ENCODE data around the gene PITHD1.
"Not testable (repeated sequence)": the region's sequence is repeated elsewhere in the genome, so short reads cannot be mapped to it uniquely, and the experiment has no call there.

Gene PITHD1

DNA sequence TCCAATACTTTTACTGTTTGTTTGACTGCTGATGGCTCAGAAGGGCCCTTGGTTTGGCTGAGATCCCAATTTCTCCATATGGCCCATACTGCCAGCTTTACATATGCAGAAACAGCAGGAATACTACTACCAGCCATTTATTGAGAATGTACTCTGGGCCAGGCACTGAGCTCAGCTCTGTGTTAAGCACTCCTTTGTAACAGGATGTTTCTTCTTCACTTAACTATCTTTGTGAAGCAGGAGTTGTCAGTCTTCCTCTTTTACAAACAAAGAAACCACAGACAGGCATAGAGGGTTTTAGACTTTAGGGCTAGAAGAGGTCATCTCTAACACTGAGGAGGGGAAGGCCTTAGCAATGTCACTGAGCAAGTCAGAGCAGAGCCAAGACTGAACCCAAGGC is 38.7 kb downstream of the PITHD1 start:
- Histone ChIP-seq H3K36me3 (ENCODE audit: insufficient read depth, low read depth, low read length) (peaks cover 16% of the 10 kb centered on the region; the same call in 1 of the 2 replicates), H3K9ac (ENCODE audit: low read depth, low read length) (no peak overlapping the region), H3K27ac (ENCODE audit: low read length) (no peak overlapping the region)

DNA sequence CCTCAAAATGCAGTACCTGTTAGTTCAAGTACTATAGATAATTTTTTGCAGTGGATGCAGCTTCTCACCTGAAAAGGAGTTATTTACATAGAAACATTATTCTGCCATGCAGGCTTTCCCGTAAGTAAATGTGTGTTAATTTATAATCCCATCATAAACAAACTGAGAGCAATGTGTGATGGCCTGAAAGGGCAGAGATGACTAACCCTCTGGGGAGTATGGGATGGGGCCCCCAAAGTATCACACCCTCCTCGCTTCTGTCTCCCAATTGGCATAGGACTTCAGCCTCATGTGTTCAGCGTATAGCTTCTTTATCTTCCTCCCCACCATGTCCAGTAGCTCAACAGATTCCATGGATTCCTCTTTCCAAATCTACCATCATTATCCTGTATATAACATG is 39.4 kb downstream of the PITHD1 start:
- Histone ChIP-seq H3K9me3 (ENCODE audit: insufficient read depth, low read depth, low read length) (no peaks in the 10 kb centered on the region), H3K4me1 (ENCODE audit: insufficient read depth, low read length) (no peaks in the 10 kb centered on the region), H3K4me3 (ENCODE audit: low read length) (no peak overlapping the region), H3K9ac (ENCODE audit: low read depth, low read length) (no peak overlapping the region), H3K27ac (ENCODE audit: low read length) (no peak overlapping the region), H3K36me3 (ENCODE audit: insufficient read depth, low read depth, low read length) (peaks cover 16% of the 10 kb centered on the region; the same call in 1 of the 2 replicates), H3K27me3 (ENCODE audit: insufficient read depth, low read length) (no peaks in the 10 kb centered on the region)

More for the DNA sequence above, 38.7 kb downstream of the PITHD1 start:
- H3K4me3 ChIP-seq (ENCODE audit: low read length), result no peak overlapping the region
- H3K4me1 ChIP-seq (ENCODE audit: insufficient read depth, low read length), result no peaks in the 10 kb centered on the region
- H3K27me3 ChIP-seq (ENCODE audit: insufficient read depth, low read length), result no peaks in the 10 kb centered on the region
- H3K9me3 ChIP-seq (ENCODE audit: insufficient read depth, low read depth, low read length), result no peaks in the 10 kb centered on the region

DNA sequence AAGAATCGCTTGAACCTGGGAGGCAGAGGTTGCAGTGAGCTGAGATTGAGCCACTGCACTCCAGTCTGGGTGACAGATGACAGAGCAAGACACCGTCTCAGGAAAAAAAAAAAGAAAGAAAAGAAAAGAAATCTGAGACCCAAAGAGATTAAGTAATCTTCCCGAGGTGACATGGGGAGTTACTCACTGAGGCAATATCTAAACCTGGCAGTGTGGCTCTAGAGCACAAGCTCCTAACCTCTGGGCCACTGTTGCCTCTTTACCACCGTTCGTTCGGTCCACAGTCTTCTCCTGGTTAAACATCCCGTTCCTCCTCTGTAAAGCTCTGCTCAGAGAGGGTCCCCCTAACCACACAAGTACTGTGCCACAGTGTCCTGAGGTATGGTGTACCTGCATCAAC is 45.5 kb downstream of the PITHD1 start:
- Histone ChIP-seq H3K9ac (ENCODE audit: low read depth, low read length) (no peak overlapping the region), H3K9me3 (ENCODE audit: insufficient read depth, low read depth, low read length) (no peaks in the 10 kb centered on the region), H3K27ac (ENCODE audit: low read length) (no peak overlapping the region), H3K4me1 (ENCODE audit: insufficient read depth, low read length) (no peaks in the 10 kb centered on the region), H3K36me3 (ENCODE audit: insufficient read depth, low read depth, low read length) (no peaks in the 10 kb centered on the region), H3K27me3 (ENCODE audit: insufficient read depth, low read length) (no peaks in the 10 kb centered on the region), H3K4me3 (ENCODE audit: low read length) (peak overlapping the region; percentile 95; the same call in 1 of the 2 replicates)

DNA sequence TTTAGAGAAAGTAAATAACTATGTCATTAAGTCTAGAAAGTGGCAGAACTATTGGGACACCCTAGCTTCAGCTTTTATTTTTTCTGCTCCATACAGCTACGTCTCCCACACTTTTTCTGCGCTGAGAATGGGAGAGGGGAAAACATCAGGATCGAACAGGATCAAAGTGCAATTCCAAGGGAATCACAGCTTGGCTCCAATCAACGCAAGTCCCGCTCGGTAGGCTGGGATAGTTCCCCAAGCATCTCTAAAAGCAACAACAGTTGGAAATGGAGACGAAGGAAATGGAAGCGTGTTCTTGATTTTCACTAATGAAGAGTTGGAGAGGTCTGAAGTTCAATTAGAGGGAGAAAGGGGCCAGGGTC is 46.5 kb downstream of the PITHD1 start:
- H3K27ac ChIP-seq (ENCODE audit: low read length), result peak overlapping the region; percentile 30
- peak overlapping the region; percentile 95 for H3K4me3 ChIP-seq (ENCODE audit: low read length)
- H3K9ac ChIP-seq (ENCODE audit: low read depth, low read length), result peak overlapping the region; percentile 92
- H3K27me3 ChIP-seq (ENCODE audit: insufficient read depth, low read length), result no peaks in the 10 kb centered on the region
- no peaks in the 10 kb centered on the region for H3K36me3 ChIP-seq (ENCODE audit: insufficient read depth, low read depth, low read length)
- no peaks in the 10 kb centered on the region for H3K9me3 ChIP-seq (ENCODE audit: insufficient read depth, low read depth, low read length)
- H3K4me1 ChIP-seq (ENCODE audit: insufficient read depth, low read length), result no peaks in the 10 kb centered on the region

DNA sequence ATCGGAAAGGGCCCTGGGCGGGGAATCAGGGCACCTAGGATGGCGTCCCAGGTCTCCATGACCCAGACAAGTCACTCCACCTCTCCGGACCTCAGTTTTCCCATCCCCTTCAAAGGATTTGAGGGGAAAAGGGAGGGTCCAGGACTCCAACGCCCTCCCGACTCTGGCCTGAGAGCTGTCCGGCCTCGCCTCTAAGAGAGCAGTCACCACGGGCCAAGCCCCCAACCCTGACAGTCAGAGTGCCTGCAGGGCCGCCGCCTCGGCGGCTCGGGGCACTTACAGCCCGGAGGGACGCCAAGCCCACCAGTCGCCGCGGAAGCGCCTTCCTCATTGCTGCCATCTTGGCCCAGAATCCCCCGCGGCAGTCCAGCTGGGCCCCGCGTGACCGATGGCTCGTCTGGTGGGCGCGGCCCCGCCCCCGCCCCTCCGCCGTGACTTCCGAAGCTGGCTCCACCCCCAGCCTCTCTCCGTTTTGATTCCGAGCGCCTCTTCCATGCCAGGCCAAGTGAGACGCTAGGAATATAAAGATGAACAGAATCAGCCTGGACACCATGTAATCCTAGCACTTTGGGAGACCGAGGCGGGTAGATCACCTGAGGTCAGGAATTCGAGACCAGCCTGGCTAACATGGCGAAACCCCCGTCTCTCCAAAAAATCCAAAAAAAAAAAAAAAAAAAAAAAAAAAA is 47.0 kb downstream of the PITHD1 start, which contains the start of gene HMGCL:
TSS of gene HMGCL (minus strand) at position 354 of the 686 bp plus-strand sequence. CDS start at position 340, 14 bp downstream.
- Histone ChIP-seq H3K4me1 (ENCODE audit: insufficient read depth, low read length) (no peaks in the 10 kb centered on the region), H3K9ac (ENCODE audit: low read depth, low read length) (peak within 1 kb of the TSS; percentile 92), H3K9me3 (ENCODE audit: insufficient read depth, low read depth, low read length) (no peaks in the 10 kb centered on the region), H3K4me3 (ENCODE audit: low read length) (peak within 1 kb of the TSS; percentile 95), H3K27ac (ENCODE audit: low read length) (peak within 1 kb of the TSS; percentile 30), H3K27me3 (ENCODE audit: insufficient read depth, low read length) (no peaks in the 10 kb centered on the region), H3K36me3 (ENCODE audit: insufficient read depth, low read depth, low read length) (no peaks in the 10 kb centered on the region)

DNA sequence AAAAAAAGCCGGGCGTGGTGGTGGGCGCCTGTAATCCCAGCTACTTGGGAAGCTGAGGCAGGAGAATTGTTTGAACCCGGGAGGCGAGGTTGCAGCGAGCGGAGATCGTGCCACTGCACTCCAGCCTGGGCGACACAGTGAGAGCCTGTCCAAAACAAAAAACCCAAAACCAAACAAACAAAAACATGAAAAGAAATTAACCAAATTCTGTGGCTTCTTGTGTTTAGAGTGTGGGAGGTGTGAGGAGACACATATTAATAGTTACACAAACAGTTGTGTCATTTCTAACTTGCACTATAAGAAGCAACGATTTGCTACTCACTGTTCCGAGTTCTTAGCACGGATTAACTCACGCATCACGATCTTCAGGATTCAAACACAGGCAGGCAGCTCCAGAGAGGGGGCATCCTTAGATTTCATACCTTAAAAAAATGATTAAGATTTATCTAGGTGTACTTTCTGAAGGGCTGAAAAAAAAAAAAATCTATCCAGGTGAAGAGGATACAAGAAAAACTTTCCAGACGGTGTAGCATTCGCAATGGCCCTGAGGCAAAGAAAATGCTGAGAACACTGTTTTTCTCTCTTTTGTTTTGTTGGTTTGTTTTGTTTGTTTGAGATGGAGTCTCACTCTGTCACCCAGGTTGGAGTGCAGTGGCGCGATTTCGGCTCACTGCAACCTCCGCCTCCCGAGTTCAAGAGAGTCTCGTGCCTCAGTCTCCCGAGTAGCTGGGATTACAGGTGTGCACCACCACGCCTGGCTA is 47.7 kb downstream of the PITHD1 start:
- Histone ChIP-seq H3K9ac (ENCODE audit: low read depth, low read length) (peak overlapping the region; percentile 92; the same call in 1 of the 2 replicates), H3K4me1 (ENCODE audit: insufficient read depth, low read length) (no peaks in the 10 kb centered on the region), H3K27me3 (ENCODE audit: insufficient read depth, low read length) (no peaks in the 10 kb centered on the region), H3K4me3 (ENCODE audit: low read length) (peak overlapping the region; percentile 95), H3K27ac (ENCODE audit: low read length) (no peak overlapping the region), H3K36me3 (ENCODE audit: insufficient read depth, low read depth, low read length) (no peaks in the 10 kb centered on the region), H3K9me3 (ENCODE audit: insufficient read depth, low read depth, low read length) (no peaks in the 10 kb centered on the region)

DNA sequence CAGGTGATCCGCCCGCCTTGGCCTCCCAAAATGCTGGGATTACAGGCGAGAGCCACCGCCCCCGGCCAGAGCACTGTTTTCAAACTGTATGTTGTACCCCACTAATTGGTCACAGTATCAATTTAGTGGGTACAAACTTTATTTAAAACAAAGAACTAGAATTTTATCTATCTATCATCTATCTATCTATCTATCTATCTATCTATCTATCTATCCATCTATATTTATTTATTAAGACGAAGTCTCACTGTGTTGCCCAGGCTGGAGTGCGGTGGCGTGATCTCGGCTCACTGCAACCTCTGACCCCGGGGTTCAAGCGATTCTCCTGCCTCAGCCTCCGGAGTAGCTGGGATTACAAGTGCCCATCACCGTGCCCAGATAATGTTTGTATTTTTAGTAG is 48.4 kb downstream of the PITHD1 start:
- H3K4me1 ChIP-seq (ENCODE audit: insufficient read depth, low read length); H3K9ac ChIP-seq (ENCODE audit: low read depth, low read length); H3K27ac ChIP-seq (ENCODE audit: low read length); H3K36me3 ChIP-seq (ENCODE audit: insufficient read depth, low read depth, low read length); H3K27me3 ChIP-seq (ENCODE audit: insufficient read depth, low read length); H3K4me3 ChIP-seq (ENCODE audit: low read length); H3K9me3 ChIP-seq (ENCODE audit: insufficient read depth, low read depth, low read length): not testable (repeated sequence)

DNA sequence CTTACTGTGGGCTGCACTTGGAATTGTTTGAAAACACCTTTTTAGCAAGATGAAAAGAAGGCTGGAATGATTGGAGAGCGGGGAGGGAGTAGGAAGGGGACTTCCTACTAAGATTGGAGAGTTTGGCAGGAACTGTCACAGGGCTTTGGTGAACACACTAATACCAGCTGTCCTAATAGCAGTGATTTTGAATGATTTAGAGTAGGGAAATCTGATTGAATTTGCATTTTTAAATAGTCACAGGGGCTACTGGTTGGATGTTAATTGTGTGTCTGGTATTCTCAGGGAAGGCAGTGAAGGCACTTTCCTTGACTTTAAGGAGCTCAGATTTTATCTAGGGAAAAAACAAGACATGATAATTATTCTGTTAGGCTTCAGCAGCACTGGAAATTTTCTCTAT is 49.5 kb downstream of the PITHD1 start:
- Histone ChIP-seq H3K9me3 (ENCODE audit: insufficient read depth, low read depth, low read length) (no peaks in the 10 kb centered on the region), H3K4me3 (ENCODE audit: low read length) (no peak overlapping the region), H3K9ac (ENCODE audit: low read depth, low read length) (no peak overlapping the region), H3K27ac (ENCODE audit: low read length) (no peak overlapping the region), H3K4me1 (ENCODE audit: insufficient read depth, low read length) (no peaks in the 10 kb centered on the region), H3K27me3 (ENCODE audit: insufficient read depth, low read length) (no peaks in the 10 kb centered on the region), H3K36me3 (ENCODE audit: insufficient read depth, low read depth, low read length) (no peaks in the 10 kb centered on the region)

DNA sequence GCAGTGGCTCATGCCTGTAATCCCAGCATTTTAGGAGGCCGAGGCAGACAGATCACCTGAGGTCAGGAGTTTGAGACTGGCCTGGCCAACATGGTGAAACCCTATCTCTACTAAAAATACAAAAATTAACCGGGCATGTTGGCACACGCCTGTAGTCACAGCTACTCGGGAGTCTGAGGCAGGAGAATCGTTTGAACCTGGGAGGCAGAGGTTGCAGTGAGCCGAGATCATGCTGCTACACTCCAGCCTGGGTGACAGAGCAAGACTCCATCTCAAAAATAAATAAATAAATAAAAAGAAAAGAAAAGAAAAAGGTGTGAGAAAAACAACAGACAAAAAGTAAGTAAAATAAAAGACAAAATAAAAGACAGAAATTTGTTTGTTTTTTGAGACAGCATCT is 55.9 kb downstream of the PITHD1 start:
- not testable (repeated sequence) for H3K4me3 ChIP-seq (ENCODE audit: low read length); H3K9ac ChIP-seq (ENCODE audit: low read depth, low read length); H3K27ac ChIP-seq (ENCODE audit: low read length)

DNA sequence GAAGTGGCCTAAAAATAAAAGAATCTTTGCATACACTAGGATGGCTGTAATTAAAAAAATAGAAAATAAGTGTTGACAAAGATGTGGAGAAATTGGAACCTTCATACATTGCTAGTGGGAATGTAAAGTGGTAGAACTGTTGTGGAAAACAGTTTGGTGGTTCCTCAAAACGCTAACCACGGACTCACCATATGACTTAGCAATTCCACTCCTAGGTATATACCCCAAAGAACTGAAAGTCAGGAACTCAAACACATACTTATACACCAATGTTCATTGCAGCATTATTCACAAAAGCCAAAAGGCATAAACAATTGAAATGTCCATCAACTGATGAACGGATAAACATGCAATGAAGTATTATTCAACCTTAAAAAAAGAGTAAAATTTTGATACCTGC is 57.8 kb downstream of the PITHD1 start:
- peaks cover 23% of the 10 kb centered on the region for H3K27me3 ChIP-seq (ENCODE audit: insufficient read depth, low read length)
- H3K4me1 ChIP-seq (ENCODE audit: insufficient read depth, low read length), result peaks cover 3% of the 10 kb centered on the region; the same call in 1 of the 2 replicates
- no peak overlapping the region for H3K9ac ChIP-seq (ENCODE audit: low read depth, low read length)
- H3K9me3 ChIP-seq (ENCODE audit: insufficient read depth, low read depth, low read length), result no peaks in the 10 kb centered on the region
- H3K36me3 ChIP-seq (ENCODE audit: insufficient read depth, low read depth, low read length), result no peaks in the 10 kb centered on the region
- no peak overlapping the region for H3K27ac ChIP-seq (ENCODE audit: low read length)
- no peak overlapping the region for H3K4me3 ChIP-seq (ENCODE audit: low read length)

More for the DNA sequence above, 55.9 kb downstream of the PITHD1 start:
- H3K4me1 ChIP-seq (ENCODE audit: insufficient read depth, low read length); H3K9me3 ChIP-seq (ENCODE audit: insufficient read depth, low read depth, low read length); H3K36me3 ChIP-seq (ENCODE audit: insufficient read depth, low read depth, low read length): not testable (repeated sequence)
- peaks cover 23% of the 10 kb centered on the region for H3K27me3 ChIP-seq (ENCODE audit: insufficient read depth, low read length)
